Gastroesophageal sphincter (tissue), 3 donors: ENCODE data around the gene CAMK1D.

Source experiments
- CTCF ChIP-seq, 4 experiments: fragments of 200-600 bp in 2 of 4; fragments of 450-650 bp in 2 of 4; sonication (generic) in 1 of 4; IDR thresholded peaks; one replicate each; pipeline ENCODE4 v1.5.1; 2017 to 2019; ENCODE audit warnings: antibody characterized with exemption in 4 of 4, mild to moderate bottlenecking in 2 of 4, moderate library complexity in 2 of 4
- EP300 ChIP-seq: sonication (generic); formaldehyde crosslinking; IDR thresholded peaks from one replicate; pipeline ENCODE4 v1.6.1; 2017; ENCODE audit warnings: antibody characterized with exemption, mild to moderate bottlenecking
- POLR2A ChIP-seq, 2 donors: fragments of 450-650 bp; IDR thresholded peaks; one replicate each; pipeline ENCODE4 v1.6.1; 2017; ENCODE audit warnings: antibody characterized with exemption in 2 of 2, mild to moderate bottlenecking in 2 of 2, moderate library complexity in 1 of 2
- POLR2AphosphoS5 ChIP-seq: sonication (generic); formaldehyde crosslinking; IDR thresholded peaks from one replicate; pipeline ENCODE4 v1.6.1; 2017; ENCODE audit warnings: antibody characterized with exemption

DNA sequence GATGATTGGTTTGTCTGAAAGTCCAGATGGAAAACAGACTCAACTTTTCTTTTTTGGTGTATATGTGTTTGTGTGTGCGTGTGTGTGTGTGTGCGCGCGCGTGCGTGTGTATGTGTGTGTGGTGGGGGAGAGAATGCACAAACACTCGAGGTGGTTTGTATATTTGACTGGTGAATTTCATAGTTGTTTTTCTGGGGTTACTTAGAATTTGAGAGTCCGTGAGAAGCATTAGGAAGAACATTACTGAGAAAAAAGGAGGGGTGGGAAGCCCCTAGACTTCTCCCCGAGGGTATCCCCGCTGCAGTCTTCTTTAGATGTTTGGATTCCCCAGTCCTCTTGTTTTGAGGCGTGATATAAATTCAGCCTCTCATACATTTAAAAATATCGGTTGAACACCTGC lies 6.0 kb downstream of the CAMK1D start:
- TF ChIP-seq CTCF (IDR thresholded peaks at IDR 0.05) = no peak
- no peak for TF ChIP-seq EP300
- no peak for TF ChIP-seq POLR2A (IDR thresholded peaks at IDR 0.05)
- no peak for TF ChIP-seq POLR2AphosphoS5
